HL-60 (cell line): ENCODE results near the gene SH3GL2.

Experiments
- DNase-seq, 2 experiments: peaks; one replicate each; pipeline ENCODE4 v3.0.0-alpha.2; 2010 to 2020; ENCODE audit warnings: low read depth in 1 of 2, low spot score in 1 of 2
- H3K27ac ChIP-seq: fragments of 250-450 bp; sonication (Bioruptor Pico); replicated peaks from 2 replicates; pipeline ENCODE4 v1.5.1; 2020; ENCODE audit warnings: mild to moderate bottlenecking, moderate library complexity
- H3K27me3 ChIP-seq: fragments of 250-450 bp; sonication (Bioruptor Pico); 2 replicates; pipeline ENCODE4 v1.5.1; 2021; ENCODE audit warnings: mild to moderate bottlenecking, moderate library complexity; ENCODE audit not compliant: insufficient read depth, poor library complexity, severe bottlenecking
- H3K4me3 ChIP-seq: replicated peaks from 2 replicates; pipeline ENCODE4 v1.5.1; 2011; ENCODE audit warnings: mild to moderate bottlenecking, control low read depth, low read length; ENCODE audit not compliant: insufficient read depth
- GABPA ChIP-seq: IDR thresholded peaks from 2 replicates; pipeline ENCODE4 v1.6.1; 2012; ENCODE audit warnings: low read depth
- POLR2AphosphoS5 ChIP-seq: IDR thresholded peaks from 2 replicates; pipeline ENCODE4 v1.6.1; 2012; ENCODE audit warnings: low read depth
- SPI1 ChIP-seq: IDR thresholded peaks from 2 replicates; pipeline ENCODE4 v1.6.1; 2012; ENCODE audit warnings: low read depth, mild to moderate bottlenecking, borderline replicate concordance
- TF ChIP-seq, protein P1 (sequence below): IDR thresholded peaks from one replicate; pipeline ENCODE4 v1.5.1; 2011; ENCODE audit warnings: low read length, control low read depth, inconsistent platforms; ENCODE audit not compliant: insufficient read depth
- TF ChIP-seq, protein P2 (sequence below): IDR thresholded peaks from 2 replicates; pipeline ENCODE4 v1.6.1; 2012; ENCODE audit warnings: low read depth; ENCODE audit not compliant: insufficient replicate concordance

Gene SH3GL2

DNA sequence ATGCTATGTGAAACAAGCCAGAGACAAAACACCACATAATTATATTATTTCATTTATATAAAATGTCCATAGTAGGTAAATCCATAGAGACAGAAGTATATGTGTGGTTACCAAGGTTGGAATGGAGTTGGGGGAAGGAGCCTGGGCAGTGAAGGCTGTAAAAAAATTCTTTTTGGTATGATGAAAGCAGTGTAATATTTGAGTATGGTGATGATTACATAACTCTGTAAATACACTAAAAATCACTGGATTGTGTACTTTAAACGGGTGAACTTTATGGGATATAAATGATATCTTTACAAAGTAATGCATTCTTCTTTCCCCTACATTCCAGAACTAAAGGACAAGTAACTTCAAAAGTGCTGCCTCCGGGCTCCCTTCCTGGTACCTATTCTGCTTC lies 155.8 kb downstream of the SH3GL2 start:
- Histone ChIP-seq H3K4me3 (no peak overlapping the region), H3K27me3 (no peaks in the 10 kb centered on the region), H3K27ac (no peak overlapping the region)
- DNase-seq, result no peak
- TF ChIP-seq POLR2AphosphoS5, result no peak
- no peak for TF ChIP-seq GABPA
- TF ChIP-seq, protein P1, sequence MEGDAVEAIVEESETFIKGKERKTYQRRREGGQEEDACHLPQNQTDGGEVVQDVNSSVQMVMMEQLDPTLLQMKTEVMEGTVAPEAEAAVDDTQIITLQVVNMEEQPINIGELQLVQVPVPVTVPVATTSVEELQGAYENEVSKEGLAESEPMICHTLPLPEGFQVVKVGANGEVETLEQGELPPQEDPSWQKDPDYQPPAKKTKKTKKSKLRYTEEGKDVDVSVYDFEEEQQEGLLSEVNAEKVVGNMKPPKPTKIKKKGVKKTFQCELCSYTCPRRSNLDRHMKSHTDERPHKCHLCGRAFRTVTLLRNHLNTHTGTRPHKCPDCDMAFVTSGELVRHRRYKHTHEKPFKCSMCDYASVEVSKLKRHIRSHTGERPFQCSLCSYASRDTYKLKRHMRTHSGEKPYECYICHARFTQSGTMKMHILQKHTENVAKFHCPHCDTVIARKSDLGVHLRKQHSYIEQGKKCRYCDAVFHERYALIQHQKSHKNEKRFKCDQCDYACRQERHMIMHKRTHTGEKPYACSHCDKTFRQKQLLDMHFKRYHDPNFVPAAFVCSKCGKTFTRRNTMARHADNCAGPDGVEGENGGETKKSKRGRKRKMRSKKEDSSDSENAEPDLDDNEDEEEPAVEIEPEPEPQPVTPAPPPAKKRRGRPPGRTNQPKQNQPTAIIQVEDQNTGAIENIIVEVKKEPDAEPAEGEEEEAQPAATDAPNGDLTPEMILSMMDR, result no peak
- TF ChIP-seq, protein P2, sequence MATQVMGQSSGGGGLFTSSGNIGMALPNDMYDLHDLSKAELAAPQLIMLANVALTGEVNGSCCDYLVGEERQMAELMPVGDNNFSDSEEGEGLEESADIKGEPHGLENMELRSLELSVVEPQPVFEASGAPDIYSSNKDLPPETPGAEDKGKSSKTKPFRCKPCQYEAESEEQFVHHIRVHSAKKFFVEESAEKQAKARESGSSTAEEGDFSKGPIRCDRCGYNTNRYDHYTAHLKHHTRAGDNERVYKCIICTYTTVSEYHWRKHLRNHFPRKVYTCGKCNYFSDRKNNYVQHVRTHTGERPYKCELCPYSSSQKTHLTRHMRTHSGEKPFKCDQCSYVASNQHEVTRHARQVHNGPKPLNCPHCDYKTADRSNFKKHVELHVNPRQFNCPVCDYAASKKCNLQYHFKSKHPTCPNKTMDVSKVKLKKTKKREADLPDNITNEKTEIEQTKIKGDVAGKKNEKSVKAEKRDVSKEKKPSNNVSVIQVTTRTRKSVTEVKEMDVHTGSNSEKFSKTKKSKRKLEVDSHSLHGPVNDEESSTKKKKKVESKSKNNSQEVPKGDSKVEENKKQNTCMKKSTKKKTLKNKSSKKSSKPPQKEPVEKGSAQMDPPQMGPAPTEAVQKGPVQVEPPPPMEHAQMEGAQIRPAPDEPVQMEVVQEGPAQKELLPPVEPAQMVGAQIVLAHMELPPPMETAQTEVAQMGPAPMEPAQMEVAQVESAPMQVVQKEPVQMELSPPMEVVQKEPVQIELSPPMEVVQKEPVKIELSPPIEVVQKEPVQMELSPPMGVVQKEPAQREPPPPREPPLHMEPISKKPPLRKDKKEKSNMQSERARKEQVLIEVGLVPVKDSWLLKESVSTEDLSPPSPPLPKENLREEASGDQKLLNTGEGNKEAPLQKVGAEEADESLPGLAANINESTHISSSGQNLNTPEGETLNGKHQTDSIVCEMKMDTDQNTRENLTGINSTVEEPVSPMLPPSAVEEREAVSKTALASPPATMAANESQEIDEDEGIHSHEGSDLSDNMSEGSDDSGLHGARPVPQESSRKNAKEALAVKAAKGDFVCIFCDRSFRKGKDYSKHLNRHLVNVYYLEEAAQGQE, result no peak
- no peak for TF ChIP-seq SPI1

DNA sequence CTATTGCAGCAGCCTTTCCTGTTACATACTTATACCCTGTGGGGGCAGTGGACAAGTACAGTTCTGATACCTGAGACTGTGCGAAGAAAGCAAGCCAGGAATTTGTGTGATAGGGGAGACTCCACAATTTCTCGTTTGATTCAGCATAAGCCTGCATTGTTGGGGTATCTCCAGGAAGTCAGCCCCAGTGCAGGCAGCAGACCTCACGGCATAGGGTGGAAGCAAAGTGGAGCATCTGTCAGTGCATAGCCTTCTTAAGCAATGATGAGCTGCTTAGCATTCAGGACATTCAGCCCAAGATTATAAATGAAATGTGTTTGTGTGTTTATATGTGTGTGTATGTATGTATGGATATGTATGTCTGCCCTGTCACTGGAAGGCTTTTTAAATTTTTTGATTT lies 157.0 kb downstream of the SH3GL2 start:
- H3K4me3 ChIP-seq, result no peak overlapping the region
- TF ChIP-seq GABPA (no peak), POLR2AphosphoS5 (no peak), SPI1 (no peak)
- TF ChIP-seq, protein P2, result no peak
- TF ChIP-seq, protein P1, result no peak

DNA sequence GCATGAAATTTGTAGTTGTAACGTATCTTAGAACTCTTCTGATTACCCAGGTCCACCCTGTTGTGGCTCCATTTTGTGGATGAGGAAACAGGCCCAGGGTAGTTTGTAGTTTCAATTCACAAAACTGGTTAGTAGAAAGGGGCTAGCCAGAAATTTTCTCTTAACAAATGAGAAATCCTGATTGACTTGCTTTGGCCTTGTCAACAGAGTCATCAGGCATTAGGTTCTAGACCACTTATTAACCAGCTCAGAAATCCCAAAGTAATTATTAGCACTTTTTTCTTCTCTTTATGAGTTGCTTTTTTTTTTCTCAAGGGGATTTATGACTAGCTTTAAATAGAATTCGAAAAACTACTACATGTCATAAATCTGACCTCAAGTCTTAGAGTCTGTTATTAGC lies 160.2 kb downstream of the SH3GL2 start:
- H3K27ac ChIP-seq, result no peak overlapping the region
- no peak for DNase-seq
- H3K4me3 ChIP-seq, result no peak overlapping the region
- TF ChIP-seq SPI1 (no peak), GABPA (no peak), POLR2AphosphoS5 (no peak)
- TF ChIP-seq, protein P1, result no peak
- TF ChIP-seq, protein P2, result no peak
- H3K27me3 ChIP-seq, result no peaks in the 10 kb centered on the region

More for the DNA sequence above, 157.0 kb downstream of the SH3GL2 start:
- no peak for DNase-seq
- Histone ChIP-seq H3K27ac (no peak overlapping the region), H3K27me3 (no peaks in the 10 kb centered on the region)
